NB4 (cell line): ENCODE results near the gene ADAMTS16.

Experiments
- DNase-seq: peaks from one replicate; pipeline ENCODE4 v3.0.0; 2010; ENCODE audit warnings: low read depth
- H3K4me3 ChIP-seq: one replicate; pipeline ENCODE4 v1.5.1; 2011; ENCODE audit warnings: mild to moderate bottlenecking, low read depth, low read length, moderate library complexity
- MYC ChIP-seq: IDR thresholded peaks from 2 replicates; pipeline ENCODE4 v1.6.1; 2011; ENCODE audit warnings: low read depth, low read length
- POLR2A ChIP-seq: IDR thresholded peaks from 2 replicates; pipeline ENCODE4 v1.6.1; 2011; ENCODE audit warnings: mild to moderate bottlenecking; ENCODE audit not compliant: insufficient read length; ENCODE audit errors: extremely low read depth
- TF ChIP-seq, protein P1 (sequence below): IDR thresholded peaks from one replicate; pipeline ENCODE4 v1.5.1; 2012; ENCODE audit warnings: low read depth, low read length
- TF ChIP-seq, protein P2 (sequence below): IDR thresholded peaks from 2 replicates; pipeline ENCODE4 v1.6.1; 2011; ENCODE audit warnings: low read depth, low read length

Gene ADAMTS16

DNA sequence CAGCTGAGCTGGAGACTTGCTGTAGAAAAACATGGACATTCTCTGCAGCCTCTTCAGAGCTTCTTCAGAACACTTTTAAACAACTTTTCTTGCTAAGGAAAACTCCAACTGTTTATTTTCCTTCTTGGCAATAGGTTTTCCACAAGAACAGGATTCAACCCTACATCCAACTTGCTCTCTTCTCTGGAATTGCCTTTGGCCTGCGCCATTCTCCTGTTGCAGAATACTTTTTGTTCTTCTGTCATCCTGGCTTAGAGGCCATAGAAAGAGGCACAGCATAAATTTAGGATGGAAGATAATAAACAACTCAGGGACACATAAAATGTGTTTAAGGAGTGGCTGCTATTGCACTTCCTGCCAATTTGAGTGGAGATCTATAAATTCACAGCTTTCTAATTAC lies 227.6 kb downstream of the ADAMTS16 start:
- TF ChIP-seq POLR2A: no peak
- no peak for DNase-seq
- H3K4me3 ChIP-seq: no peak overlapping the region

DNA sequence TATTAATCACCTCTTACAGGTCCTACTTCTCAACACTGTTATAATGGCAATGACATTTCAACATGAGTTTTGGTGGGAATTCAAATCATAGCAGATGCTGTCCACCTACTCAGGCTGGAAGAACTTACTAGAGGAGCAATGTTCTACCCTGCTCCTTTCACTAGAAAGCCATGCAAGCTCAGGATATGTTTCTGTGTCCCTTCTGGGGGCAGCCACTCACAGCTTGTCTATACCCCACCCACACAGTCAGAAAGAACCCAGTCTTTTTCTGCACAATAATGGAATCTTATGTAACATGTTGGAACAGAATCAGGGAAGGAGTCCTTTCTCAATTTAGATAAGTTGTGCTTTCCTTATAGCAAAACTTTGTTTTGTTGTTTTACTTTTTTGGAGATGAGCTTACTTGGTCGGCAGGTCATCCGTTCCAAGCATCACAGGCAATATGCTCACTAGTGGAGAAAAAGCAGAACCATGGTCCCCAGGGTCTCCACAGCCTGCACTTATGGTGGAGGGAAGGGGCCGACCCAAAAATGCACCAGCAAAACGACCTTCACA lies 229.0 kb downstream of the ADAMTS16 start:
- no peak for DNase-seq
- TF ChIP-seq MYC: no peak
- TF ChIP-seq, protein P1, sequence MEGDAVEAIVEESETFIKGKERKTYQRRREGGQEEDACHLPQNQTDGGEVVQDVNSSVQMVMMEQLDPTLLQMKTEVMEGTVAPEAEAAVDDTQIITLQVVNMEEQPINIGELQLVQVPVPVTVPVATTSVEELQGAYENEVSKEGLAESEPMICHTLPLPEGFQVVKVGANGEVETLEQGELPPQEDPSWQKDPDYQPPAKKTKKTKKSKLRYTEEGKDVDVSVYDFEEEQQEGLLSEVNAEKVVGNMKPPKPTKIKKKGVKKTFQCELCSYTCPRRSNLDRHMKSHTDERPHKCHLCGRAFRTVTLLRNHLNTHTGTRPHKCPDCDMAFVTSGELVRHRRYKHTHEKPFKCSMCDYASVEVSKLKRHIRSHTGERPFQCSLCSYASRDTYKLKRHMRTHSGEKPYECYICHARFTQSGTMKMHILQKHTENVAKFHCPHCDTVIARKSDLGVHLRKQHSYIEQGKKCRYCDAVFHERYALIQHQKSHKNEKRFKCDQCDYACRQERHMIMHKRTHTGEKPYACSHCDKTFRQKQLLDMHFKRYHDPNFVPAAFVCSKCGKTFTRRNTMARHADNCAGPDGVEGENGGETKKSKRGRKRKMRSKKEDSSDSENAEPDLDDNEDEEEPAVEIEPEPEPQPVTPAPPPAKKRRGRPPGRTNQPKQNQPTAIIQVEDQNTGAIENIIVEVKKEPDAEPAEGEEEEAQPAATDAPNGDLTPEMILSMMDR: no peak
- TF ChIP-seq, protein P2, sequence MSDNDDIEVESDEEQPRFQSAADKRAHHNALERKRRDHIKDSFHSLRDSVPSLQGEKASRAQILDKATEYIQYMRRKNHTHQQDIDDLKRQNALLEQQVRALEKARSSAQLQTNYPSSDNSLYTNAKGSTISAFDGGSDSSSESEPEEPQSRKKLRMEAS: no peak
- TF ChIP-seq POLR2A: no peak

More for the DNA sequence above, 229.0 kb downstream of the ADAMTS16 start:
- H3K4me3 ChIP-seq: no peak overlapping the region
